GM19240 (cell line): Measurements from ENCODE around the gene NUP153.
A peak's percentile ranks its signal among the peaks of the same experiment; 100 is the strongest.
"Not testable (repeated sequence)": the region's sequence is repeated elsewhere in the genome, so short reads cannot be mapped to it uniquely, and the experiment has no call there.

Experiments
- DNase-seq: peaks from one replicate; pipeline ENCODE4 v3.0.0; 2011; ENCODE audit warnings: low spot score; ENCODE audit not compliant: insufficient read length

The NUP153 gene

DNA sequence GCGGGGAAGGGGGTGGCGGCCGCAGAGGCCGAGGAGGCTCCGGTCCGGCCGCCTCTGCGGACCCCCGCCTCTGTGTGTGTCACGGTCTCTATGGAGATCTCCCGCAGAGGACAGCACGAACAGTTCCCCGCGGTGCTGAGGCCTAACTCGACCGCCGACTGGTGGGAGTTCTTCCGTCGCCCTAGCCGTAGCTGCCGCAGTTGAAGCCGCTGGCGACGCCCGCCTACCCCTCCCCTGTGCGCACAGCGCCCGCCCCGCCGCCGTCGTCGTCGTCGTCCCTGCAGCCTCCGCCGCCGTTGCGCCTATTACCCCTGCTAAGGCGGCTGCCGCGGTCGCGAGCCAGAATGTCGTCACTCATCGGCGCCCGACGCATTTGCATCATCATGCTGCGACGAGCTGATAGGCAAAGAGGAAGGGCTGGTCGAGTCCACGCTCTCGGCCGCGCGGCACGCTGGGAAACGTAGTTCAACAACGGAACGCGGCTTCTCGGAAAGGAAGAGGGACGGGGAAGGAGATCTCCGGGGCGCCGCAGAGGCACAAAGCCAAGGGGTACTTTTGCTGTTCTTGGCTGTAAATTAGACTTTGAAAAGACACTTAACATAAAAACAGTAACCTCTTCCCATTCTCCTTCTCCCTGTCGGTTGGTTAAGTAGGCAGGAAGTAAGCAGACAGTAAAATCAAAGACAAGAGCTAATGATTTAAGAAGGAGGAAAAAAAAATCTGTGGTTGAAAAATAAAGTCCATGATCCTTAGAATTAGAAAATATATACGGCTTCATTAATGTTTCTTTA, at the start of gene NUP153:
NUP153 (minus strand) TSS at position 346 of the 791 bp plus-strand sequence. CDS start 538 bp downstream, outside the sequence.
- peak; percentile 89 for DNase-seq

DNA sequence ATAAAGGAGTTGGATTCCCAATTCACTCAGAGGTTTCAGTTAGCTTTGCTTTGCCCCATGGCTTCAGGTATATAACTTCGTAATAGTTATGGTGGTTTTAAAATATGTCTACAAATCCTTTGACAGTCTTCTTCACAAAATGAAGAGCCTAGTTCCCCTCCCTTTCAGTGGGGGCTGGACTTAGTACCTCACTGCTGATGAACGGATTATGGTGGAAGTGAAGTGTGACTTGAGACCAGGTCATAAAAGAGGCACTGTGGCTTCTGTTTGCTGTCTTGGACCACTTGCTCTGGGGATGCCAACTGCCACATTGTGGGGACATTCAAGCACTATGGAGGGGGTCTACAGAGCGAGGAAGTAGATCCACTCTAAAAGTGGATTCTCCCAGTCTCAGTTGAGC, 47.5 kb upstream of the NUP153 start:
- DNase-seq = no peak

DNA sequence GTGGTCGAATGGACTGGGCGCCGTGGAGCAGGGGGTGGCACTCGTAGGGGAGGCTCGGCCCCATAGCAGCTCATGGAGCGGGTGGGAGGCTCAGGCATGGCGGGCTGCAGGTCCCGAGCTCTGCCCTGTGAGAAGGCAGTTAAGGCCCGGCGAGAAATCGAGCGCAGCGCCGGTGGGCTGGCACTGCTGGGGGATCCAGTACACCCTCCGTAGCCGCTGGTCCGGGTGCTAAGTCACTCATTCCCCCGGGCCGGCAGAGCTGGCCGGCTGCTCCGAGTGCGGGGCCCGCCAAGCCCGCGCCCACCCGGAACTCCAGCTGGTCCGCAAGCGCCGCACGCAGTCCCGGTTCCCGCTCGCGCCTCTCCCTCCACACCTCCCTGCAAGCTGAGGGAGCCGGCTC, 38.6 kb upstream of the NUP153 start:
- DNase-seq = not testable (repeated sequence)

DNA sequence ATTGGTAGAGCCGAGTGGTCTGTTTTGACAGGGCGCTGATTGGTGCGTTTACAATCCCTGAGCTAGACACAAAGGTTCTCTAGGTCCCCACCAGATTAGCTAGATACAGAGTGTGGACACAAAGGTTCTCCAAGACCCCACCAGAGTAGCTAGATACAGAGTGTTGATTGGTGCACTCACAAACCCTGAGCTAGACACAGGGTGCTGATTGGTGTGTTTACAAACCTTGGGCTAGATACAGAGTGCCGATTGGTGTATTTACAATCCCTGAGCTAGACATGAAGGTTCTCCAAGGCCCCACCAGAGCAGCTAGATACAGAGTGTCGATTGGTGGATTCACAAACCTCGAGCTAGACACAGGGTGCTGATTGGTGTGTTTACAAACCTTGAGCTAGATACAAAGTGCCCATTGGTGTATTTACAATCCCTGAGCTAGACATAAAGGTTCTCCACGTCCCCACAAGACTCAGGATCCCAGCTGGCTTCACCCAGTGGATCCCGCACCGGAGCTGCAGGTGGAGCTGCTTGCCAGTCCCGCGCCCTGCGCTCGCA, 38.1 kb upstream of the NUP153 start:
- not testable (repeated sequence) for DNase-seq

DNA sequence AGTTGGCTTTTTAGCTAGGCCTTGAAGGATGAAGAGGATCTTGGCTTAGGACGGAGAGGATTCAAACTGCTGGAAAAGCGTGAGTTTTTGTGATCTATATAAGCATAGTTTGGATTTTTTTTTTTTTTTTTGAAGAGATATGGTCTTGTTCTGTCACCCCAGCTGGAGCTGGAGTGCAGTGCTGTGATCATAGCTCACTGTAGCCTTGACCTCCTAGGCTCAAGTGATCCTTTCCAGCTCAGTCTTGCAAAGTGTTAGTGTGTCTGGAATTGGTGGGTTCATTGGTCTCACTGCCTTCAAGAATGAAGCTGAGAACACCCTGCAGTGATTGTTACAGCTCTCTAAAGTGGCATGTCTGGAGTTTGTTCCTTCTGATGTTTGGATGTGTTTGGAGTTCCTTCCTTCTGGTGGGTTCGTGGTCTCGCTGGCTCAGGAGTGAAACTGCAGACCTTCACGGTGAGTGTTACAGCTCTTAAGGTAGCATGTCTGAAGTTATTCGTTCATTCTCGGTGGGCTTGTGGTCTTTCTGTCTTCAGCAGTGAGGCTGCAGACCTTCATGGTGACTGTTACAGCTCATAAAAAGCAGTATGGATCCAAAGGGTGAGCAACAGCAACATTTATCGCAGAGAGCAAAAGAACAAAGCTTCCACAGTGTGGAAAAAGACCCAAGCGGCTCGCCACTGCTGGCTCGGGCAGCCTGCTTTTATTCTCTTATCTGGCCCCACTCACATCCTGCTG, 37.5 kb upstream of the NUP153 start:
- no peak for DNase-seq

DNA sequence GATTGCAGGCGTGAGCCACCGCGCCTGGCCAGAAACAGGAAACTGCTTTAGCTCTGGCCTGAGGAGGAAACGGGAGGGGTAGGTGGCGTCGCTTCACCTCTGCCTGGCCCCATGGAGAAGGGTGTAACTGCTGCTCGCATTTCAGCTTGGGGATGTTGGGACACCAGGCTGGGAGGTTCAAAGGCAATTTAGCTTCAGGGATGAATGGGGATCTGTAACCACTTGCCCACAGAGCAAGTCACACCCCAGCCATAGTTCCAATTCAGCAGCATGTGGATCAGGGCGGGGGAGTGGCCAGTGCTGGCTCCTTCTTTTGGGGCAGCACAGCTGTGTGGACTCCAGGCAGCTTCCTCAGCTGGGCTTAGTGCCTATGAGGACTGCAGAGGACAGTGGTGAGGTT, 34.8 kb upstream of the NUP153 start:
- no peak for DNase-seq

DNA sequence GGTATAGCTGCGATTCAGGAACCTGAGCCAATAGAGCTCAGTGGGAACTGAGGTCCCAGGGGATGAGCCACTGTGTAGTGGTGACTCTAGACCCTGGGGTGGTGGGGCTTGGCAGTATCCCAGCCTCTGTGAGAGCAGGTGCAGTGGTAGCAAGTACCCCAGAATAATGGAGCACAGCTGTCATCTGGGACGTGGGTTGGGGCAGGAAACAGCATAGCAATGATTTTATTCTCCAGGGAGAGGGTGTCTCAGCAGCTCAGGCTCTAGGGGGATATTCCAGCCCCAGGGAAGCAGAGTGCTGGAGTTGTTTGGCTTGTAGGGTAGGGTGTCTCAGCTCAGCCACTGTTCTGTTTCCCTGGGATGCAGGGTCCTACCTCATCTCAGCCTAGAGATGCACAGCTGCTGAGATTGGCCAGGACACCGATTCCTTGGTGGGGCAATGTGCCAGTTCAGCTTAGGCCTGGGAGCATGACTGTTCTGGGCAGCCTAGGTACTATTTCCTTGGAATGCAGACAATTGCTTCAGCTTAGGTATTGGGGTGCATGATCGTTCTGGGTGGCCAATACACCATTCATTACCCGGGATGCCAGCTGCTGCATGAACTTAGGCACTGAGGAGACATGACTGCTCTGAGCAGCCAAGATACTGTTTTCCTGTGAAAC, 34.0 kb upstream of the NUP153 start:
- DNase-seq = no peak

DNA sequence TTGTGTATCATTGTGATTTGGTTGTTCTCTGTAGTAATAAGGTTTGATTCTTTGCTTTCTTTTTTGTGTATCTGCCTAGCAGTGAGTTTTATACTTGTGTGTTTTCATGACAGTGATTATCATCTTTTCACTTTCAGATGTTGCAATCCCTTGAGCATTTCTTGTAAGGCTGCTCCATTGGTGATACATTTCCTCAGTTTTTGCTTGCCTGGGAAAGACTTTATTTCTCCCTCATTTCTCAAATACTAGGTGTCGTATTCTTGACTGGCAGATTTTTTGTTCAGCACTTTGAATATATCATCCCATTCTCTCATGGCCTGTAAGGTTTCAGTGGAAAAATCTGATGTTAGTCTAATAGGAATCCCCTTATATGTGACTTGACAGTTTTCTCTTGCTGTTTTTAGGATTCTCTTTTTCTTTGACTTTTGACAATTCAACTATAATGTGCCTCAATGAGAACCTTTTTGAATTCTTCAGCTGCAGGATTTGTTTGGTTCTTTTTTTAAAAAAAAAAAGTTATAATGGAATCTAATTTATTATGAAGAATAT, 31.1 kb upstream of the NUP153 start:
- DNase-seq = no peak

DNA sequence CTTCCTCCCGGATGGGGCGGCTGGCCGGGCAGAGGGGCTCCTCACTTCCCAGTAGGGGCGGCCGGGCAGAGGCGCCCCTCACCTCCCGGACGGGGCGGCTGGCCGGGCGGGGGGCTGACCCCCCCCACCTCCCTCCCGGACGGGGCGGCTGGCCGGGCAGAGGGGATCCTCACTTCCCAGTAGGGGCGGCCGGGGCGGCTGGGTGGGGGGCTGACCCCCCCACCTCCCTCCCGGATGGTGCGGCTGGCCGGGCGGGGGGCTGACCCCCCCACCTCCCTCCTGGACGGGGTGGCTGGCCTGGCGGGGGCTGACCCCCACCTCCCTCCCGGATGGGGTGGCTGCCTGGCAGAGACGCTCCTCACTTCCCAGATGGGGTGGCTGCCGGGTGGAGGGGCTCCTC, 28.6 kb upstream of the NUP153 start:
- DNase-seq = not testable (repeated sequence)

DNA sequence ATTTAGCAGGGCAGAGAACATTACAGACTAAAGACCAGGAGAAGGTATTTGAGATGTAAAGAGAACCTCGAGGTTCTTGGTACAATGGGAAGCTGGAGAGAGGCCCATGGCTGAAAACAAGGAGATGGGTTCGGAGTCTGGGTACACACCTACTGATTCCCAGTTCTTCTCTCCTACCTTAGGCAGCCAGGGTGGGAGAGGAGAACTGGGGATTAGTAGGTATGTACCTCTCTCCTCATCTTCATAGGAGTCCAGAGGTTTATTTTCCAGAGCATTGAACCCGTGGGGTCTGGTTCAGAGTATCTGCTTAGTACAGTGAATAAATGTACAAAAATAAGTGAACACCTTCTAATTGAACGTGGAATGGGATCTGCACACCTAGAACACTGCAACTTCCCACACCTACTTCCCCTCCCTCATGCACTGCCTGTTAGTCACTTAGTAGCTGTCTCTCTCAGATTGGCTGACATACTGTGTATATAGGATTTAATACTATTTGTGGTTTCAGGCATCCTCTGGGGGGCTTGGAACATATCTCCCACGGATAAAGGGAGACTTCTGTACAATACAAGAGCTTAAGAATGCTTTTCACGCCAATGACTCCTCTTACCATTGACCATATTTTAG, 23.5 kb upstream of the NUP153 start:
- no peak for DNase-seq

DNA sequence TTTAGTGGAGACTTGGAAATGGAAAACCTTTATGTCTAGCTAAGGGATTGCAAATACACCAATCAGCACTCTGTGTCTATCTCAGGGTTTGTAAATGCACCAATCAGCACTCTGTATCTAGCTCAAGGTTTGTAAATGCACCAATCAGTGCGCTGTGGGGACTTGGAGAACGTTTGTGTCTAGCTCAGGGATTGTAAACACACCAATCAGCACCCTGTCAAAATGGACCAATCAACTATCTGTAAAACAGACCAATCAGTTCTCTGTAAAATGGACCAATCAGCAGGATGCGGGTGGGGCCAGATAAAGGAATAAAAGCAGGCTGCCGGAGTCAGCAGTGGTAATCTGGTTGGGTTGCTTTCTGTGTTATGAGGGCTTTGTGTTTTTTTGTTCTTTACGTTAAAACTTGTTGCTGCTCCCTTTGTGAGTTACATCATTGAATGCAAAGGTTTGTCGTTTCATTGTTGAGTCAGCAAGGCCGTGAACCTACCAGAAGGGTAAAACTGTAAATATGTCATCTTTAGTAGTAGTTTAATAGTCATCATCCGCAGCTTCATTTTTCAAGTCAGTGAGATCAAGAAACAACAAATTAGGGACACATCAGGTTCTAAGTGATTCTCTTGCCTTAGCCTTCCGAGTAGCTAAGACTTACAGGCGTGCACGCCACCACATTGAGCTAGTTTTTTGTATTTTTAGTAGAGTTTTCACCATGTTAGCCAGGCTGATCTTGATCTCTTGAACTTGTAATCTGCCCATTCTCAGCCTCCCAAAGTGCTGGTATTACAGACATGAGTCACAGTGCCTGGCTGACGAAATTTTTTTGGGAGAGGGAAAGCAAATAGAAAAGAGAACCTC, 22.7 kb upstream of the NUP153 start:
- no peak for DNase-seq

DNA sequence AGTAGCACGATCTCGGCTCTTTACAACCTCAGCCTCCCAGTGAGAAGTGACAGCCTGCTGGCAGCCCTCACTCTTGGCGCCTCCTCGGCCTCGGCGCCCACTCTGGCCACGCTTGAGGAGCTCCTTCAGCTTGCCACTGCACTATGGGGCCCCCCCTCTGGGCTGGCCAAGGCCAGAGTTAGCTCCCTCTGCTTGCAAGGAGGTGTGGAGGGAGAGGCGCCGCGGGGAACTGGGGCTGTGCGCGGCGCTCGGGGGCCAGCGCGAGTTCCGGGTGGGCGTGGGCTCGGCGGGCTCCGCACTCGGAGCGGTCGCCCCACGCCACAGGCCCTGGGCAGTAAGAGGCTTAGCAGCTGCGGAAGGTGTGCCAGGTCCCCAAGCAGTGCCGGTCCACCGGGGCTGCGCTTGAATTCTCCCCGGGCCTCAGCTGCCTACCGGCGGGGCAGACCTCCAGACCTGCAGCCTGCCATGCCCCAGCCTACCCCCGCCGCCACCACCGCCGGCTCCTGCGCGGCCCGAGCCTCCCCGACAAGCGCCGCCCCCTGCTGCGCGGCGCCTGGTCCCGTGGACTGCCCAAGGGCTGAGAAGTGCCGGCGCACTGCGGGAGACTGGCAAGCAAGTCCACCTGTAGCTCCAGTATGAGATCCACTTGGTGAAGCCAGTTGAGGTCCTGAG, 22.0 kb upstream of the NUP153 start:
- no peak for DNase-seq

DNA sequence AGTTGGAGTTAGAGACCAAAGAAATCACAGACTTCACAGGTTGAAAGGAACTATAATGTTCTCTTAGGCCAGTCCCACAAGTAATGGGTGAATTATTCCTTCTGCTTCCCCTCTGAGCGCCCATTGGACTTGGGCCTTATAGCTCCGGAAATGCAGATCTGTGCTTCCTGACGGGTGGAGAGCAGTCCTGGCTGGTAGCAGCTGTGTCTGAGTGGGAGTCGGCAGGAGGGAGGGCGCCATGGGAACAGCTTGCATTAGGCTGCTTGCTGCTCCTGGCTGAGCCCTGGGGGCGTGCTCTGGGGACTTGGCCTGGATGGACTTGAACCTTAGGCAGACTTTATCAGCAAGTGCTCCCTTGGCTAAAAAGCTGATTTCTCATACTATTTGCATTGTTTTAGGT, 18.4 kb upstream of the NUP153 start:
- no peak for DNase-seq

DNA sequence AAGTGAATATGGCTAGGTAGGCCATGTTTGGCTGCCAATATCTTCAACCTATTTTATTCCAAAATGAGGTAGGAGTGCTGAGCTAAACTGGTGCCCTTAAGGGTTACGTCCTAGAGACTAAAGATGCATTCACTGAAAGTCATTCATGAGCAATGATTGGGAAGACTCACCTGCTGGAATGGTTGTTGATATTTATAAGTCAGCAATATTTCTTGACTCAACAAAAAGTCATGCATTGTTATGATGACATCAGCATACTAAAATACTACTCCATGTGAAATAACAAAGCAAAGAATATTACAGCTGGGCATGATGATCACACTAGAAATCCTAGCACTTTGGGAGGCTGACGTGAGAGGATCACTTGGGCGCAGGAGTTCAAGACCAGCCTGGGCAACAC, 17.6 kb upstream of the NUP153 start:
- no peak for DNase-seq

DNA sequence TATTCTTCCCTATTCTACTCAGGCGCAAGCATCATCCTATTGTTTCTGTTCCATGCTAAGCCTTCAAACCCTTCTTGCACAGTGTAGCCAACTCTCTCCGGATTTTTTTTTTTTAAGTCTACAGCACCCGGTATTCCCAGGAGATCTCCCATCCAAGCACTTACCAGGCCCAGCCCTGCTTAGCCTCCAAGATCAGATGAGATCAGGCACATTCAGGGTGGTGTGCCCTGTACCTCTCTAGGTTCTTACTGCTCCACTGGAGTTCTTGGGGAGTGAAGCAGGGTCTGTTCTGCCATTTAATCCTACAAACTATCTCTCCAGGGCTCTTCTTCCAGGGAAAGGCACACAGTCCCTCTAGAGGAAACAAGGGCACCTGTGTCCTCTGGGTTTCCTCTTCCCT, 14.9 kb upstream of the NUP153 start:
- DNase-seq = no peak

DNA sequence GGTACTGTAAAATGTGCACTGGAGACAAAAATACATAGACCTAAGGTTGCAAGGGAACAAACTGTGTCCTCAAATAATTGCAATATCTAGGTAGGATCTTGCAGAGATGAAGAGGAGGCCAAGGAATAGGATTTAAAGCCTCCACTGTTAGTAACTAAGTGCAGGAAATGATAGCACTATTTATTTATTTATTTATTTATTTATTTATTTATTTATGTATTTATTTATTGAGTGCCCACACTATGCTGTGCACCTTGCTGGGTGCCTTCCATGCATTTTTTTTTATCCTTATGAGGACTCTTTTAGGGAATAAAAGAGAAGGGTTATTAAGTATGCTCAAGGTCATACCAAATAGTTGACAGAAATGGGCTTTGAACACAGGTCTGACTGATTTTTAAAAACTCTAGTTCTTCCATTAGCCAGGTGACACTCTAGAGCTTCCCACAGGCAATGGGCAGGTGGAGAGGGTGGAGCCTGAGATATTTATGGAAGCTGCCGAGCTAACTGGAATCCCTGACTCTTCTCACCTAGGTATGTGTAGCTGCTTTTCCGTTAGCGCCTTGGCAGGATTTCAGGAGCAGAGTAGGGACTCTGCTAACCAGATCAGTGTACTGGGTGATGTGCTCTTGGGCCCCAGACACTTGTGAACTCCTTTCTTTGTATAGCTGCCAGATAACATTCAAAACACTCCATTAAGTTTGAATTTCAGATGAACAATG, 12.8 kb upstream of the NUP153 start:
- no peak for DNase-seq

DNA sequence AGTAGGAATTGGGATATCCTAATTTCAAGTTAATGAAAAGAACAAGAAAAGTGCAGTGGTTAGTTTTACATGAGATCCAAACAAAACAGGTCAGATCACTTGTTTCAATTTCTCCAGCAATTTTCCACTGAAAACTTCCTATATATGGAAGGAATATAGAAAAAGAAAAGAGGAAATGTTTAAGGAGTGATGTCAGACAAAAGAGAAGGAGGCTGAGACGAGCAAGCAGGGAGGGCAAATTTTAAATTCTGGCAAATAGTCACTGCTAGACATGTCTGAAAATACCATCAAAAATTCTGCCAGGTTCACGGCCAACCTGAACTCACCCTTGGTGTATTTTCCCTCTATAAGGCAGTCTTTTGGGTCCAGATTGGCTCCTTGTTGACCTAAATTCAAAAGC, 9.5 kb upstream of the NUP153 start:
- no peak for DNase-seq

DNA sequence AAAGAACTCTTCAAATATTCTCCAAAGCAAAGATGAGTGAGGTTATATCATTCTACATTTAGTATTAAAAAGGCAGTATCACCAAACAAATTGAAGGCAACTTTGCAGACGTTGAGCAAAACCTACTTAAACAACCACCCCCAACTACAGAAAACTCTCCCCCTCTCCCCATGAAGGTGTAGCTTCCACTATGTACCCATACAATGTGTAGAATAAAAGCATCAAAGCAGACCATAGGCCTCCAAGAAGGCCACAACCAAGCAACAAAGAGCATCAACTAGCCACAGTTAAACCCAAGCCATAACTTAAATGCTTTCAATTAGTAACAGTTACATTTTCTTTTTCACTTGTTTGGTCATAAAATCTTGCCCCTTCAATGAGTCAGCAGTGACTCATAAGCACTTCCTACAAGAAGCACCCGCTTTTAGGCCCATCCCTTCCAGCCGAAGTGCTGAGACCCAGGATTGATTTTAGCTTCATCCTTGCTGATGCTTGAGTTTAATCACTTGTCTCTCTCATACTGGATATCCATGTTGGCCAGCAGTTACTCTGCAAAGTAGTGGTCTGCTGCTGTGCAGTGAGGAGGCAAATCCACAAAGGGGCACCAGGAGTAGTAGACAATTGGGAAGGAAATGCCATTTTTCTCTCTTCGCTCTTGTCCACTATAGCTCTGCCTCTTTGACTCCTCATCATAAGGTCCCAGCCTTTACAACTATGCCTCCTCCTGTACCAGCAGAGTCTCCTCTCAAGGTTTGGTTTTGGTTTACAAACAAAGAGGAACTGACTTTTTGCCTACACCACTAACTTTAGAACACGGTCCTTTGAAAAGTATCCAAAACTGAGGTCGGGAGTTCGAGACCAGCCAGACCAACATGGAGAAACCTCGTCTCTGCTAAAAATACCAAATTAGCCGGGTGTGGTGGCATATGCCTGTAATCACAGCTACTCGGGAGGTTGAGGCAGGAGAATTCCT, 8.4 kb upstream of the NUP153 start:
- no peak for DNase-seq
